HepG2 (cell line): ENCODE data around the gene SLIT1. TPM values are rescaled to one million over a fixed set of nuclear protein-coding genes. Genes with fewer than 3 reads are reported as not detected.

Experiments
- ATAC-seq: fragments of 200-7000 bp; cut with Tn5 transposase; 3 replicates; pipeline ENCODE4 v1.9.1; 2020; ENCODE audit warnings: mild to moderate bottlenecking, moderate library complexity
- BruUV-seq: library from RNA; stranded (reverse); fragments of 400-500 nt; replicated peaks from 2 replicates; lab custom pipeline; 2021; lab: Mats Ljungman, UMichigan
- CTCF ChIA-PET: fragments of 300-600 bp; formaldehyde crosslinking; extraction: SDS; loops from one replicate; lab custom pipeline; 2021; ENCODE audit warnings: low total read pairs, inconsistent platforms, low intra/inter-chr PET ratio; lab: Yijun Ruan, JAX
- POLR2A ChIA-PET: fragments of 350-600 bp; sonication (Branson Sonifier 250); formaldehyde crosslinking; loops from one replicate; lab custom pipeline; 2020; ENCODE audit warnings: antibody characterized with exemption, inconsistent platforms; lab: Yijun Ruan, JAX
- DNase-seq: peaks from one replicate; pipeline ENCODE4 v3.0.0-alpha.2; 2015; ENCODE audit warnings: low spot score
- FAIRE-seq: peaks from 3 replicates; lab custom pipeline; 2011; peaks lifted over from hg19 to GRCh38; lab: Jason Lieb, UNC
- H2AFZ ChIP-seq: one replicate; pipeline ENCODE4 v1.6.1; 2011; ENCODE audit warnings: low read length, inconsistent platforms
- H3K27ac ChIP-seq: fragments of 300-600 bp; 3 replicates; pipeline ENCODE4 v1.8.0; 2011; ENCODE audit warnings: mixed run types, mild to moderate bottlenecking, mixed read lengths, low read length, inconsistent platforms; ENCODE audit not compliant: insufficient read depth; ENCODE audit errors: extremely low read length
- H3K27me3 ChIP-seq, 2 experiments: fragments of 200-600 bp in 1 of 2; 2 replicates in 1 of 2; 3 replicates in 1 of 2; pipeline versions ENCODE4 v1.6.0 to v1.8.0; 2011; ENCODE audit warnings: low read length in 2 of 2, mild to moderate bottlenecking in 2 of 2, moderate library complexity in 2 of 2, inconsistent platforms in 1 of 2; ENCODE audit not compliant: insufficient read depth in 2 of 2, control insufficient read depth in 1 of 2
- H3K36me3 ChIP-seq, 2 experiments: fragments of 200-600 bp in 1 of 2; replicated peaks in 1 of 2; 2 replicates in 1 of 2; 3 replicates in 1 of 2; pipeline versions ENCODE4 v1.5.1 to v1.8.0; 2011; ENCODE audit warnings: low read length in 2 of 2, inconsistent platforms in 1 of 2; ENCODE audit not compliant: insufficient read depth in 2 of 2, control insufficient read depth in 1 of 2
- H3K4me1 ChIP-seq: 2 replicates; pipeline ENCODE4 v1.5.1; 2012; ENCODE audit warnings: low read length, inconsistent platforms; ENCODE audit not compliant: insufficient read depth
- H3K4me2 ChIP-seq: 2 replicates; pipeline ENCODE4 v1.6.0; 2011; ENCODE audit warnings: low read depth, low read length, inconsistent platforms
- H3K4me3 ChIP-seq, 3 experiments: fragments of 200-600 bp in 1 of 3; sonication (generic), shearing (Covaris generic) in 1 of 3; replicated peaks in 1 of 3; 2 replicates each; pipeline ENCODE4 v1.5.1; 2011 to 2016; ENCODE audit warnings: low read length in 3 of 3, inconsistent platforms in 2 of 3, low read depth in 2 of 3, mild to moderate bottlenecking in 2 of 3, control low read depth in 1 of 3, mixed read lengths in 1 of 3; ENCODE audit not compliant: insufficient read depth in 1 of 3
- H3K79me2 ChIP-seq: one replicate; pipeline ENCODE4 v1.6.1; 2011; ENCODE audit warnings: low read length, inconsistent platforms; ENCODE audit not compliant: insufficient read depth
- H3K9ac ChIP-seq: 2 replicates; pipeline ENCODE4 v1.6.0; 2011; ENCODE audit warnings: mild to moderate bottlenecking, low read depth, low read length, inconsistent platforms; ENCODE audit not compliant: insufficient read depth
- H3K9me3 ChIP-seq: 2 replicates; pipeline ENCODE4 v1.5.1; 2012; ENCODE audit warnings: mild to moderate bottlenecking, low read length
- H4K20me1 ChIP-seq: 2 replicates; pipeline ENCODE4 v1.6.0; 2011; ENCODE audit warnings: inconsistent platforms, mild to moderate bottlenecking, low read length, moderate library complexity; ENCODE audit not compliant: insufficient read depth
- DNMT1 ChIP-seq: sonication (generic); formaldehyde crosslinking; IDR thresholded peaks from 2 replicates; pipeline ENCODE4 v1.5.1; 2020; ENCODE audit warnings: mild to moderate bottlenecking, missing genetic modification reagents
- FOXA1 ChIP-seq, 2 experiments: fragments of 450-650 bp in 1 of 2; sonication (generic) in 1 of 2; formaldehyde crosslinking in 1 of 2; IDR thresholded peaks; 2 replicates each; pipeline versions ENCODE4 v1.4.0 to v1.6.1; 2016 to 2020; ENCODE audit warnings: missing genetic modification reagents in 1 of 2
- HCFC1 ChIP-seq: fragments of 150-350 bp; IDR thresholded peaks from 2 replicates; pipeline ENCODE4 v1.6.1; 2014; ENCODE audit warnings: low read depth, low read length
- KLF12 ChIP-seq: sonication (generic); formaldehyde crosslinking; IDR thresholded peaks from 2 replicates; pipeline ENCODE4 v1.4.0; 2020; ENCODE audit warnings: missing genetic modification reagents, borderline replicate concordance
- MAFF ChIP-seq: IDR thresholded peaks from 2 replicates; pipeline ENCODE4 v1.6.1; 2011; ENCODE audit warnings: low read depth, low read length, improper control_type of control experiment
- MAFK ChIP-seq, 2 experiments: IDR thresholded peaks in 1 of 2; conservative IDR thresholded peaks in 1 of 2; 2 replicates each; pipeline ENCODE4 v1.6.1; 2011; ENCODE audit warnings: improper control_type of control experiment in 2 of 2, low read length in 2 of 2
- U2AF1 ChIP-seq: fragments of 200-400 bp; formaldehyde crosslinking; optimal IDR thresholded peaks from 2 replicates; pipeline ENCODE3; 2017; ENCODE audit warnings: mild to moderate bottlenecking, low read depth, low read length
- ZNF431 ChIP-seq: sonication (generic); formaldehyde crosslinking; IDR thresholded peaks from 2 replicates; pipeline ENCODE4 v1.9.0; 2022; ENCODE audit warnings: missing genetic modification reagents, low read depth, mild to moderate bottlenecking, borderline replicate concordance
- ZNF7 ChIP-seq: IDR thresholded peaks from 2 replicates; pipeline ENCODE4 v1.6.1; 2016; ENCODE audit warnings: missing biosample characterization, missing genetic modification reagents
- WGBS: methylation state at CpG from one replicate; pipeline ENCODE4 v1.1.6; 2017; ENCODE audit warnings: low lambda C conversion rate; 5-methylcytosine and 5-hydroxymethylcytosine counted together
- in situ Hi-C: cut with HindIII; loops from 2 replicates; pipeline ENCODE4 v1.10.0; 2017; ENCODE audit warnings: low pct_unique_long_range_greater_than_20kb; ENCODE audit not compliant: extremely low pct_ligation_motif_present
- intact Hi-C: fragments of 100-400 bp; cut with micrococcal nuclease; formaldehyde crosslinking; loops from one replicate; pipeline ENCODE4 v1.10.0; 2022; ENCODE audit not compliant: unreplicated experiment
- polyA plus RNA-seq, 8 experiments: library from polyadenylated mRNA; depleted of rRNA in 3 of 8; stranded (reverse) in 7 of 8; unstranded in 1 of 8; fragments of >200 nt; fragmentation: Illumina TruSeq in 4 of 8; extraction: Trizol in 4 of 8; gene quantifications; 2 replicates each; pipeline versions ENCODE4 v1.2.1 to v1.2.3, GENCODE V29; 2011 to 2016; ENCODE audit warnings: low read depth in 4 of 8, missing spikeins in 1 of 8, mixed read lengths in 1 of 8; ENCODE audit not compliant: insufficient read depth in 1 of 8
- total RNA-seq, 5 experiments: library from RNA; depleted of rRNA; stranded (reverse); fragments of >200 nt; fragmentation: Illumina TruSeq; extraction: Trizol; gene quantifications; 2 replicates each; pipeline ENCODE4 v1.2.3, GENCODE V29; 2016; ENCODE audit warnings: low read depth in 1 of 5
- TF ChIP-seq, protein P1 (sequence below): sonication (generic); formaldehyde crosslinking; IDR thresholded peaks from 2 replicates; pipeline ENCODE4 v1.9.0; 2022; ENCODE audit warnings: low read depth, missing genetic modification reagents

SLIT1 gene
- total and polyA plus RNA-seq, 2 of the 13 experiments (the other 11 are each of a cell fraction or from before 2014, with no cell fraction given): 0.09 to 0.33 TPM

DNA sequence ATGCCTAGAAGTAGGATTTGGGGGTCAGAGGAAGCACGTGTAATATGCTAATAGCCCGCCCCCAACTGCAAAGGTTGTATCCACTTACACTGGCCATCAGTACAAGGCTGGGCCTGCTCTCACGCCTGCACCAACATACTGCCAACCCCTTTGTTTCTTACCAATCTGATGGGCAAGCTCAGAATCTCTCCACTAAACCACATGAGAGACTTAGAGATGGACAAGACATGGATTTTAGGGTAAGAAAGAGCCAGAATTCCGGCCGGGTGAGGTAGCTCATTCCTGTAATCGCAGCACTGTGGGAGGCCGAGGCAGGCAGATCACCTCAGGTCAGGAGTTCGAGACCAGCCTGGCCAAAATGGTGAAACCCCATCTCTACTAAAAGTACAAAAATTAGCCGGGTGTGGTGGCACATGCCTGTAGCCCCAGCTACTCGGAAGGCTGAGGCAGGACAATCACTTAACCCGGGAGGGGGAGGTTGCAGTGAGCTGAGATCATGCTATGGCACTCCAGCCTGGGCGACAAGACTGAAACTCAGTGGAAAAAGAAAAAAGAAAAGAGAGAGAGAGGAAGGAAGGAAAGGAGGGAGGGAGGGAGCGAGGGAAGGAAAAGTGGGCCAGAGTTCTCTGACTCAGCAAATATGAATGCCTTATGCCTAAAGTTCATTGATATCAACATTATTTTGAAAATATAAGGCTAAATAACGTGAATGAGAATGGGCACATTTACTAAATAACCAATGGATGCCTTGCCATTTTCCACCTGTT, 162.2 kb downstream of the SLIT1 start:
- BruUV-seq: no TSS peak
- FAIRE-seq: no peak
- no peak overlapping the region for H3K27ac ChIP-seq
- peak overlapping the region; percentile 46 for H3K4me2 ChIP-seq
- no peak overlapping the region for H2AFZ ChIP-seq
- WGBS: 72% methylated on average over 14 of the region's 14 CpGs
- H3K4me3 ChIP-seq: peak overlapping the region in 1 of 3 experiments; percentile 11; a peak in 1 of 6 replicates
- no peaks in the 10 kb centered on the region for H3K9me3 ChIP-seq
- peaks cover 2 to 11% of the 10 kb centered on the region in 2 experiments; a peak in 4 of 5 replicates for H3K27me3 ChIP-seq
- H3K79me2 ChIP-seq: no peaks in the 10 kb centered on the region
- H3K36me3 ChIP-seq: no peaks in the 10 kb centered on the region
- DNase-seq: no peak
- TF ChIP-seq MAFK (conservative IDR thresholded peaks at IDR 0.05 in 1 of 2, IDR thresholded peaks at IDR 0.05 in 1 of 2; ENCODE audit: low read length in 2 of 2) (peak; percentile 83 to 90), MAFF (peak; percentile 85), KLF12 (no peak), ZNF7 (CRISPR knock-in tag) (no peak), ZNF431 (CRISPR knock-in tag) (0 out of 2 replicates have a peak, but pooled peaks have one; percentile 16)
- intact Hi-C loops (loop anchor here (2.0 kb wide), 1 partner anchor 259 kb away; no protein-coding TSS in a partner anchor), in situ Hi-C loops (no loop called here)
- no peak overlapping the region for H3K9ac ChIP-seq
- H3K4me1 ChIP-seq: peaks cover 65% of the 10 kb centered on the region
- no peaks in the 10 kb centered on the region for H4K20me1 ChIP-seq
- no peak for ATAC-seq
- CTCF ChIA-PET: interaction anchor here (1.5 kb wide), 1 partner anchor 14 kb away, joined by 3 read pairs; no protein-coding TSS in a partner anchor
- POLR2A ChIA-PET: interaction anchor here (1.2 to 1.6 kb wide), 2 partner anchors 20 to 23 kb away, joined by 3 read pairs; no protein-coding TSS in a partner anchor

DNA sequence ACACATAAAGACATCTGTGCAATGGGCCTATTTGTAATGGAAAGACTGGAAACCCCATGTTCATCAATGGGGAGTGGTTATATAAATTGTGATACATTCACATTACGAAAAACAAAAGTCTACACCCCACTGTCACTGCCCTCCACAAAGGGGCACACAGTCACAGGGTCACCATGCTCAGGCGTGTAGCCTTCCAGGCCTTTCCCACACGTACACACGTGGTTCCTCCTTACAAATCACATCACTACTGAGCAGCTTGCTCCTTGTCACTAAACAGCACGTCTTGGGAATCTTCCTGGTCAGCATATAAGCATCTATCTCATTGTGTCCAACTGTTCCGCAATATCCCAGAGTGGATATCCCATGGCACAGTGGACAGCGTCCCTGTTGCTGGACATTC, 163.1 kb downstream of the SLIT1 start:
- FAIRE-seq: no peak
- H3K79me2 ChIP-seq: no peaks in the 10 kb centered on the region
- H4K20me1 ChIP-seq: no peaks in the 10 kb centered on the region
- H3K9me3 ChIP-seq: no peaks in the 10 kb centered on the region
- H2AFZ ChIP-seq: no peak overlapping the region
- no TSS peak for BruUV-seq
- in situ Hi-C loops (no loop called here), intact Hi-C loops (no loop called here)
- no peak overlapping the region for H3K9ac ChIP-seq
- no peak for ATAC-seq
- POLR2A ChIA-PET: no interaction called here
- H3K27me3 ChIP-seq: peaks cover 2 to 11% of the 10 kb centered on the region in 2 experiments; a peak in 4 of 5 replicates
- H3K4me2 ChIP-seq: no peak overlapping the region
- H3K4me1 ChIP-seq: peaks cover 65% of the 10 kb centered on the region
- 52% methylated on average over 7 of the region's 7 CpGs for WGBS
- no peak overlapping the region for H3K4me3 ChIP-seq
- H3K36me3 ChIP-seq: no peaks in the 10 kb centered on the region
- H3K27ac ChIP-seq: no peak overlapping the region
- CTCF ChIA-PET: no interaction called here
- no peak for DNase-seq
- TF ChIP-seq U2AF1 (no peak), HCFC1 (no peak), FOXA1 (IDR thresholded peaks at IDR 0.05) (no peak), FOXA1 (CRISPR knock-in tag; IDR thresholded peaks at IDR 0.05) (no peak), DNMT1 (CRISPR knock-in tag) (no peak)
- TF ChIP-seq, protein P1, sequence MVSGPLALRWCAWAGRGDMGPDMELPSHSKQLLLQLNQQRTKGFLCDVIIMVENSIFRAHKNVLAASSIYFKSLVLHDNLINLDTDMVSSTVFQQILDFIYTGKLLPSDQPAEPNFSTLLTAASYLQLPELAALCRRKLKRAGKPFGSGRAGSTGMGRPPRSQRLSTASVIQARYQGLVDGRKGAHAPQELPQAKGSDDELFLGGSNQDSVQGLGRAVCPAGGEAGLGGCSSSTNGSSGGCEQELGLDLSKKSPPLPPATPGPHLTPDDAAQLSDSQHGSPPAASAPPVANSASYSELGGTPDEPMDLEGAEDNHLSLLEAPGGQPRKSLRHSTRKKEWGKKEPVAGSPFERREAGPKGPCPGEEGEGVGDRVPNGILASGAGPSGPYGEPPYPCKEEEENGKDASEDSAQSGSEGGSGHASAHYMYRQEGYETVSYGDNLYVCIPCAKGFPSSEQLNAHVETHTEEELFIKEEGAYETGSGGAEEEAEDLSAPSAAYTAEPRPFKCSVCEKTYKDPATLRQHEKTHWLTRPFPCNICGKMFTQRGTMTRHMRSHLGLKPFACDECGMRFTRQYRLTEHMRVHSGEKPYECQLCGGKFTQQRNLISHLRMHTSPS (CRISPR knock-in tag): no peak
